Gastrocnemius medialis (tissue), 4 donors: ENCODE data around the gene ATP1B3. TPM values are rescaled to one million over a fixed set of nuclear protein-coding genes. Genes with fewer than 3 reads are reported as not detected.

Experiments
- ATAC-seq, 2 donors: fragments of 150-250 bp; one replicate each; pipeline ENCODE4 v1.9.1; 2016
- DNase-seq, 2 donors: peaks; one replicate each; pipeline ENCODE4 v3.0.0-alpha.2; 2019
- H3K27ac ChIP-seq, 4 donors: fragments of 200-600 bp; sonication (generic); 1 replicate in 1 of 4; 2 replicates in 3 of 4; pipeline ENCODE4 v1.5.1; 2016 to 2018; ENCODE audit warnings: mild to moderate bottlenecking in 2 of 4, moderate library complexity in 1 of 4
- H3K27me3 ChIP-seq, 3 donors: fragments of 200-600 bp; sonication (generic) in 2 of 3; 1 replicate in 1 of 3; 2 replicates in 2 of 3; pipeline versions ENCODE4 v1.5.1 to v1.6.0; 2016 to 2019; ENCODE audit warnings: mild to moderate bottlenecking in 1 of 3, moderate library complexity in 1 of 3
- H3K36me3 ChIP-seq, 2 donors: fragments of 200-600 bp; sonication (generic) in 1 of 2; one replicate each; pipeline ENCODE4 v1.5.1; 2017 to 2018
- H3K4me1 ChIP-seq, 2 donors: fragments of 200-600 bp; sonication (generic) in 1 of 2; one replicate each; pipeline ENCODE4 v1.5.1; 2016 to 2017; ENCODE audit warnings: mild to moderate bottlenecking in 2 of 2
- H3K4me3 ChIP-seq, 4 donors: fragments of 200-600 bp; sonication (generic) in 3 of 4; 1 replicate in 1 of 4; 2 replicates in 3 of 4; pipeline ENCODE4 v1.5.1; 2016 to 2019; ENCODE audit warnings: mild to moderate bottlenecking in 2 of 4
- H3K9me3 ChIP-seq, 3 donors: fragments of 200-600 bp; sonication (generic) in 2 of 3; 1 replicate in 1 of 3; 2 replicates in 2 of 3; pipeline ENCODE4 v1.5.1; 2016 to 2019
- POLR2A ChIP-seq, 2 donors: fragments of 450-650 bp; IDR thresholded peaks; one replicate each; pipeline ENCODE4 v1.6.1; 2017; ENCODE audit warnings: antibody characterized with exemption in 2 of 2, mild to moderate bottlenecking in 2 of 2, moderate library complexity in 2 of 2
- in situ Hi-C, 4 donors: fragments of 200-750 bp; cut with MboI; loops; one replicate each; pipeline versions ENCODE4 v1.15.0 to v1.8.0; 2017; ENCODE audit warnings: low sequenced_read_pairs in 4 of 4
- intact Hi-C: fragments of 100-400 bp; cut with DNase I; formaldehyde crosslinking; loops from one replicate; pipeline ENCODE4 v1.15.1; 2023; ENCODE audit warnings: low total_unique reads
- total RNA-seq, 4 donors: library from RNA; depleted of rRNA; stranded (reverse); fragments of >200 nt; gene quantifications; one replicate each; pipeline versions ENCODE4 v1.1.0 to v1.2.3, GENCODE V29; 2016
- TF ChIP-seq, protein P1 (sequence below), 5 experiments: fragments of 450-650 bp in 3 of 5; fragments of 200-600 bp in 2 of 5; sonication (generic) in 2 of 5; IDR thresholded peaks in 4 of 5; conservative IDR thresholded peaks in 1 of 5; 1 replicate in 4 of 5; 2 replicates in 1 of 5; pipeline ENCODE4 v1.5.1; 2016 to 2019; ENCODE audit warnings: antibody characterized with exemption in 5 of 5, mild to moderate bottlenecking in 3 of 5, moderate library complexity in 3 of 5

The ATP1B3 gene
- total RNA-seq, 4 donors from 2014 or later: 16.2 to 35.9 (median 17.6) TPM

DNA sequence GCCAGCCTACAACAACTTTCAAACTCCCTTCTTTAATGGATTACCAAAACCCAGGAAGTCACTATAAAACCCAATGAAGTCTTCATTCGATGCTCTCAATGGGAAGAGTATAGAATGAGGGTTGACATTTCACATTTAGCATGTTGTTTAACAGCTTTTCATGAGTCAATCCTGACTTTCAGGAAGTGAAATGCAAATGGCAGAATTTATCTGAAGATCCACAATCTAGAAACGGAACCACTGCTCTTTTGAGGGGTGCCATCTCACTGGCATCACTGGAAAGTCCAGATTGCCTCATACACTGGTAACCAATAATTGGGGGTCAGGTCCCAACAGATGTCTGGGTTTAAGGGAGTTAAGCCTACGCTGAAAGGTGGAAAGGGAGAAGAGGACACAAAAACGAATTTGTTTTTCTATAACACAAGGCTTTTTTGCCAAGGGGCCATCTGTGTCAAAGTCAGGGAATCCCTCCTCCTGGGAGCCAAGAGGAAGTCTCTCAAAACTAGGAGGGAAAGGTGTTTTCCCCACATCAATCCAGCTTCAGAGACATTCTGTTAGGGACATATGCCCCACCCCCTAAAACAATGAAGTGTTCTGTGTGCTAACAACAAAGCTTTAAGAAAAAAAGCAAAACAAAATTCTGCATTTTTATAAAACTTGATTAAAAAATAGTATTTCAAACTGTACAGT, 12.0 kb upstream of the ATP1B3 start:
- Histone ChIP-seq H3K4me3 (no peak overlapping the region), H3K36me3 (no peaks in the 10 kb centered on the region), H3K27me3 (no peaks in the 10 kb centered on the region), H3K27ac (no peak overlapping the region), H3K4me1 (peaks cover 0 to 13% of the 10 kb centered on the region in 2 donors), H3K9me3 (no peaks in the 10 kb centered on the region)
- intact Hi-C loops: no loop called here
- DNase-seq (no peak), ATAC-seq (no peak)
- TF ChIP-seq POLR2A (IDR thresholded peaks at IDR 0.05): no peak
- TF ChIP-seq, protein P1, sequence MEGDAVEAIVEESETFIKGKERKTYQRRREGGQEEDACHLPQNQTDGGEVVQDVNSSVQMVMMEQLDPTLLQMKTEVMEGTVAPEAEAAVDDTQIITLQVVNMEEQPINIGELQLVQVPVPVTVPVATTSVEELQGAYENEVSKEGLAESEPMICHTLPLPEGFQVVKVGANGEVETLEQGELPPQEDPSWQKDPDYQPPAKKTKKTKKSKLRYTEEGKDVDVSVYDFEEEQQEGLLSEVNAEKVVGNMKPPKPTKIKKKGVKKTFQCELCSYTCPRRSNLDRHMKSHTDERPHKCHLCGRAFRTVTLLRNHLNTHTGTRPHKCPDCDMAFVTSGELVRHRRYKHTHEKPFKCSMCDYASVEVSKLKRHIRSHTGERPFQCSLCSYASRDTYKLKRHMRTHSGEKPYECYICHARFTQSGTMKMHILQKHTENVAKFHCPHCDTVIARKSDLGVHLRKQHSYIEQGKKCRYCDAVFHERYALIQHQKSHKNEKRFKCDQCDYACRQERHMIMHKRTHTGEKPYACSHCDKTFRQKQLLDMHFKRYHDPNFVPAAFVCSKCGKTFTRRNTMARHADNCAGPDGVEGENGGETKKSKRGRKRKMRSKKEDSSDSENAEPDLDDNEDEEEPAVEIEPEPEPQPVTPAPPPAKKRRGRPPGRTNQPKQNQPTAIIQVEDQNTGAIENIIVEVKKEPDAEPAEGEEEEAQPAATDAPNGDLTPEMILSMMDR (IDR thresholded peaks at IDR 0.05 in 4 of 5, conservative IDR thresholded peaks at IDR 0.05 in 1 of 5): no peak
- in situ Hi-C loops: loop anchor here in 1 of 4 donors (10.0 kb wide), 1 partner anchor 120 kb away; no protein-coding TSS in a partner anchor

DNA sequence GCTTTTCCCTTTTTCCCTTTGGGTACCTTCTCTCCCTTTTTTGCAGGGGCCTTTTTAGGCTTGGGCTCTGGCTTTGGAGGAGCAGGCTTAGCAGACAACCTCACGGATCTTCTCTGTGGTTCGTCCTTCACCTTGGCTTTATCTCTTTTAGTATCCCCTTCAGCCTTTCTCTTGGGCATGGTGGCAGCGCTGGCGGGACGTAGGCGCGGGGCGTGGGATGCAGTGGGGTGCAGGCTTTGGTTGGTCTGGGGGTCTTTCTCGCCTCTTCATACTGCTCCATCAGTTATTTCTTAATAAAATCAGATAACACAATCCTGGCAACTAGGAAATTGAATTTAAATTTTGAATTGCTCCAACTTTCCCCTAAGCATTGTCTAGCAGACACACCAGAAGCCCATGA, 11.3 kb upstream of the ATP1B3 start:
- in situ Hi-C loops (loop anchor here in 1 of 4 donors (10.0 kb wide), 1 partner anchor 120 kb away; no protein-coding TSS in a partner anchor), intact Hi-C loops (no loop called here)
- Histone ChIP-seq H3K4me3 (no peak overlapping the region), H3K36me3 (no peaks in the 10 kb centered on the region), H3K9me3 (no peaks in the 10 kb centered on the region), H3K27ac (no peak overlapping the region), H3K4me1 (peaks cover 0 to 10% of the 10 kb centered on the region in 2 donors), H3K27me3 (no peaks in the 10 kb centered on the region)
- no peak for DNase-seq
- TF ChIP-seq, protein P1 (IDR thresholded peaks at IDR 0.05 in 4 of 5, conservative IDR thresholded peaks at IDR 0.05 in 1 of 5): no peak
- no peak for TF ChIP-seq POLR2A (IDR thresholded peaks at IDR 0.05)
- no peak for ATAC-seq

DNA sequence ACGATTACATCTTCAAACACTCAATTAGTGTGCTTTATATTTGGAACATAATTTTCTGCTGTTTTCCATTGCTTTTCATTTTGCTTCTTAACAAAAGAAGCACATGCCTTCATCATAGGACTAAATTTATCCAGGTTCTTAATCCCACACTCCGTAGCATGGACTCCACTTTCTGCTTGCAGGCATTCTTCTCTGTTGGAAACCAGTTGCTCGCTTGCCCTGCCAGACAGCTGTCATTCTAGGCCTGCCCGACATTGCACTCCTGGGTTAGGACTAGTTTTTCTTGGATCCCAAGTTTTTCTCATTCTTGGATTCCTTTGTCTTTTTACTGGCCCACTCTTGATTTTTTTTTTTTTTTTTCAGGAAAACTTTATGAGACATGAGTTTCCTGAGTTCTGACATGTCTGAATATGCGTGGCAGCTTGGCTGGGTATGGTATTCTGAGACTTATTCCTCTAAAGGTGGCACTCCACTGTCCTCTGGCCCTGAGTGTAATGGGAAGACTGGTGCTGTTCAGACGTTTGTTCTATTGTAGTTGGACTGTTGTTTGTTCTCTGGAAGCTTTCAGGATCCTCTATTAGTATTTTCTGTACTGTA, 6.3 kb upstream of the ATP1B3 start:
- H3K9me3 ChIP-seq: no peaks in the 10 kb centered on the region
- TF ChIP-seq, protein P1 (IDR thresholded peaks at IDR 0.05 in 4 of 5, conservative IDR thresholded peaks at IDR 0.05 in 1 of 5): no peak
- TF ChIP-seq POLR2A (IDR thresholded peaks at IDR 0.05): no peak
- in situ Hi-C loops: loop anchor here in 1 of 4 donors (10.0 kb wide), 1 partner anchor 125 kb away; no protein-coding TSS in a partner anchor

DNA sequence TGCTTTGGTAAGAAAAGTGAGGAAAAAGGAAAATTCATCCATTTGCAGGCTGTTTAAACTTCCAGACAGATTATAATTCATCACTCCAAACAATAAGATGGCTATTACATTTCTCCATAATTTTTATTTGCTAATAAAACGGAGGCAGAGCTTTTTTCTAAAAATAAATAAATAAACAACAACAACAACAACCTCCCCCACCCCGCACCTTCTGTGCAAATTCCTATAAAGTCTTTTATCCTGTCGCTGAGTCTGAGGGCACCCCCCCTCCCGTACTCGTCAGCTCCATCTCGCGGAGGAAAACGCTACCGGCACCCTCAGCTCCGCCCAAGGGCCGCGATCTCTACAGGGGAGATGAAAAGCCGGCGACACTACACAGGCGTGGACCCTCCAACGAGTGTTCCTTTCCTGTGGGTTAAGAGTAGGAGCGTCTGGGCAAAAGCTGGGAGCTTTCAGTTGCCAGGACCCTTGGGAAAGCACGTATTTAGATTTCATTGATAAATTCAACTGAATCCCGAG, 1.0 kb upstream of the ATP1B3 start:
- no peak for TF ChIP-seq POLR2A (IDR thresholded peaks at IDR 0.05)
- TF ChIP-seq, protein P1 (IDR thresholded peaks at IDR 0.05 in 4 of 5, conservative IDR thresholded peaks at IDR 0.05 in 1 of 5): peak; percentile 65 to 91 (median 84)
- H3K9me3 ChIP-seq: no peaks in the 10 kb centered on the region
- H3K4me3 ChIP-seq: peak overlapping the region; percentile 82 to 99 (median 86)
- H3K4me1 ChIP-seq: peaks cover 19 to 23% of the 10 kb centered on the region in 2 donors
- ATAC-seq (peak; percentile 79 to 80), DNase-seq (peak; percentile 70 to 72)
- intact Hi-C loops (loop anchor here (1.0 to 10.0 kb wide), 2 partner anchors 137 to 269 kb away; partner anchors contain the start of genes RNF7 and TFDP2), in situ Hi-C loops (loop anchor here in 1 of 4 donors (10.0 to 25.0 kb wide), 2 partner anchors 131 to 563 kb away; no protein-coding TSS in a partner anchor)
- H3K27me3 ChIP-seq: no peaks in the 10 kb centered on the region
- H3K36me3 ChIP-seq: no peaks in the 10 kb centered on the region
- peak overlapping the region; percentile 96 to 100 (median 98) for H3K27ac ChIP-seq

More for the DNA sequence above, 6.3 kb upstream of the ATP1B3 start:
- Histone ChIP-seq H3K4me1 (peaks cover 3% of the 10 kb centered on the region in 2 donors), H3K27ac (no peak overlapping the region), H3K36me3 (no peaks in the 10 kb centered on the region), H3K27me3 (no peaks in the 10 kb centered on the region), H3K4me3 (no peak overlapping the region)
- intact Hi-C loops: loop anchor here (10.0 kb wide), 1 partner anchor 275 kb away; the partner anchor contains the start of gene TFDP2
- ATAC-seq: no peak
- no peak for DNase-seq
